ENCODE data around the gene TOR1A. TPM values are rescaled to one million over a fixed set of nuclear protein-coding genes. Genes with fewer than 3 reads are reported as not detected.

TOR1A gene
- total RNA-seq, 4 donors from 2014 or later: 18.1 to 31.9 (median 24.9) TPM

GRCh38 chr9:129811967-129812363, 12.0 kb downstream of the TOR1A start:
- intact Hi-C loops (cut with DNase I; ENCODE audit: low total_unique reads) (no loop called here), in situ Hi-C loops (cut with MboI; ENCODE audit: low sequenced_read_pairs in 4 of 4) (no loop called here)
- Histone ChIP-seq H3K9me3 (no peaks in the 10 kb centered on the region), H3K36me3 (peaks cover 0 to 72% of the 10 kb centered on the region in 2 donors), H3K27me3 (no peaks in the 10 kb centered on the region), H3K27ac (no peak overlapping the region), H3K4me1 (no peaks in the 10 kb centered on the region), H3K4me3 (no peak overlapping the region)
- ATAC-seq (no peak), DNase-seq (no peak)
- TF ChIP-seq, protein P1, sequence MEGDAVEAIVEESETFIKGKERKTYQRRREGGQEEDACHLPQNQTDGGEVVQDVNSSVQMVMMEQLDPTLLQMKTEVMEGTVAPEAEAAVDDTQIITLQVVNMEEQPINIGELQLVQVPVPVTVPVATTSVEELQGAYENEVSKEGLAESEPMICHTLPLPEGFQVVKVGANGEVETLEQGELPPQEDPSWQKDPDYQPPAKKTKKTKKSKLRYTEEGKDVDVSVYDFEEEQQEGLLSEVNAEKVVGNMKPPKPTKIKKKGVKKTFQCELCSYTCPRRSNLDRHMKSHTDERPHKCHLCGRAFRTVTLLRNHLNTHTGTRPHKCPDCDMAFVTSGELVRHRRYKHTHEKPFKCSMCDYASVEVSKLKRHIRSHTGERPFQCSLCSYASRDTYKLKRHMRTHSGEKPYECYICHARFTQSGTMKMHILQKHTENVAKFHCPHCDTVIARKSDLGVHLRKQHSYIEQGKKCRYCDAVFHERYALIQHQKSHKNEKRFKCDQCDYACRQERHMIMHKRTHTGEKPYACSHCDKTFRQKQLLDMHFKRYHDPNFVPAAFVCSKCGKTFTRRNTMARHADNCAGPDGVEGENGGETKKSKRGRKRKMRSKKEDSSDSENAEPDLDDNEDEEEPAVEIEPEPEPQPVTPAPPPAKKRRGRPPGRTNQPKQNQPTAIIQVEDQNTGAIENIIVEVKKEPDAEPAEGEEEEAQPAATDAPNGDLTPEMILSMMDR (IDR thresholded peaks at IDR 0.05 in 4 of 5, conservative IDR thresholded peaks at IDR 0.05 in 1 of 5): no peak
- no peak for TF ChIP-seq POLR2A (IDR thresholded peaks at IDR 0.05)

- Histone ChIP-seq H3K9me3 (no peaks in the 10 kb centered on the region), H3K4me1 (no peaks in the 10 kb centered on the region), H3K27ac (no peak overlapping the region), H3K27me3 (no peaks in the 10 kb centered on the region), H3K36me3 (peaks cover 0 to 72% of the 10 kb centered on the region in 2 donors), H3K4me3 (no peak overlapping the region)
- no peak for ATAC-seq
- in situ Hi-C loops (cut with MboI; ENCODE audit: low sequenced_read_pairs in 4 of 4): no loop called here
- intact Hi-C loops (cut with DNase I; ENCODE audit: low total_unique reads): no loop called here
- no peak for TF ChIP-seq POLR2A (IDR thresholded peaks at IDR 0.05)
- TF ChIP-seq, protein P1 (IDR thresholded peaks at IDR 0.05 in 4 of 5, conservative IDR thresholded peaks at IDR 0.05 in 1 of 5): no peak
- no peak for DNase-seq
Observed at GRCh38 chr9:129810788-129811187, 13.1 kb downstream of the TOR1A start.

DNA sequence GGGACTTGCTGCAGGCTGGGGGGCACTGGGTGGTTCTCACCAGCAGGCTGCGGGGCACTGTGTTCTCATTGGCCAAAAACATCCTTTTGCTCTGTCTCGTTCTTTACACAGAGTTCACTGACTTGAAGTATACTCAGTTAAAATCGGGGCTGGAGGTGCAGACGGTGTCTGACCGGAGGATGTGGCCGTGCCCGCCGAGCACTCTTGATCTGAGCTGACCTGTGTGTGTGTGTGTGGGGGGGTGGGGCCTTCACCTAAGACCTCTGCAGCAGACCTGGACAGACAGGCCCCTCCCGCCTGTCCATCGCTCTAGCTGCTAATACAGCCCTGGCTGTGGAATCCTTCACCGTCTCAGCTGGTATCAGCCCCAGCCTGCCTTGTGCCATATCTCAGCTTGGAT, 13.8 kb downstream of the TOR1A start:
- no peaks in the 10 kb centered on the region for H3K4me1 ChIP-seq
- ATAC-seq (no peak), DNase-seq (no peak)
- no peaks in the 10 kb centered on the region for H3K9me3 ChIP-seq
- TF ChIP-seq, protein P1 (IDR thresholded peaks at IDR 0.05 in 4 of 5, conservative IDR thresholded peaks at IDR 0.05 in 1 of 5): no peak
- no peak for TF ChIP-seq POLR2A (IDR thresholded peaks at IDR 0.05)
- H3K27ac ChIP-seq: no peak overlapping the region
- no peak overlapping the region for H3K4me3 ChIP-seq
- H3K36me3 ChIP-seq: peaks cover 0 to 73% of the 10 kb centered on the region in 2 donors
- in situ Hi-C loops (cut with MboI; ENCODE audit: low sequenced_read_pairs in 4 of 4) (no loop called here), intact Hi-C loops (cut with DNase I; ENCODE audit: low total_unique reads) (no loop called here)
- H3K27me3 ChIP-seq: no peaks in the 10 kb centered on the region

- no peak overlapping the region for H3K4me3 ChIP-seq
- H3K4me1 ChIP-seq: no peaks in the 10 kb centered on the region
- no peak for ATAC-seq
- H3K27ac ChIP-seq: no peak overlapping the region
- peaks cover 0 to 71% of the 10 kb centered on the region in 2 donors for H3K36me3 ChIP-seq
- no peaks in the 10 kb centered on the region for H3K9me3 ChIP-seq
- TF ChIP-seq POLR2A (IDR thresholded peaks at IDR 0.05): no peak
- TF ChIP-seq, protein P1 (IDR thresholded peaks at IDR 0.05 in 4 of 5, conservative IDR thresholded peaks at IDR 0.05 in 1 of 5): no peak
- no peaks in the 10 kb centered on the region for H3K27me3 ChIP-seq
- in situ Hi-C loops (cut with MboI; ENCODE audit: low sequenced_read_pairs in 4 of 4): no loop called here
- intact Hi-C loops (cut with DNase I; ENCODE audit: low total_unique reads): no loop called here
- no peak for DNase-seq
Observed at GRCh38 chr9:129809346-129809745, 14.6 kb downstream of the TOR1A start.

- intact Hi-C loops (cut with DNase I; ENCODE audit: low total_unique reads): no loop called here
- Histone ChIP-seq H3K36me3 (peaks cover 0 to 56% of the 10 kb centered on the region in 2 donors), H3K4me3 (no peak overlapping the region), H3K4me1 (peaks cover 8 to 10% of the 10 kb centered on the region in 2 donors), H3K9me3 (no peaks in the 10 kb centered on the region), H3K27me3 (no peaks in the 10 kb centered on the region), H3K27ac (no peak overlapping the region)
- TF ChIP-seq, protein P1 (IDR thresholded peaks at IDR 0.05 in 4 of 5, conservative IDR thresholded peaks at IDR 0.05 in 1 of 5): no peak
- no peak for TF ChIP-seq POLR2A (IDR thresholded peaks at IDR 0.05)
- DNase-seq (no peak), ATAC-seq (no peak)
- in situ Hi-C loops (cut with MboI; ENCODE audit: low sequenced_read_pairs in 4 of 4): no loop called here
Observed at GRCh38 chr9:129806061-129806460, 17.9 kb downstream of the TOR1A start.

Measured in gastrocnemius medialis (tissue), 4 donors.